ENCODE measurements around the gene IL6R.

- TF ChIP-seq EZH2 (optimal IDR thresholded peaks at IDR 0.05; ENCODE audit: low read depth, low read length) (no peak), EZH2phosphoT487 (IDR thresholded peaks at IDR 0.05; ENCODE audit: low read length) (no peak)
Measured at GRCh38 chr1:154467434-154468102, 62.4 kb downstream of the IL6R start.

Data from MM.1S (cell line).